Right kidney (tissue), 1 donor: ENCODE measurements around the gene CRHBP.
A peak's percentile ranks its signal among the peaks of the same experiment; 100 is the strongest.
"Not testable (repeated sequence)": the region's sequence is repeated elsewhere in the genome, so short reads cannot be mapped to it uniquely, and the experiment has no call there.

Source experiments
- DNase-seq: peaks from one replicate; pipeline ENCODE4 v3.0.0-alpha.2; 2016

CRHBP gene

DNA sequence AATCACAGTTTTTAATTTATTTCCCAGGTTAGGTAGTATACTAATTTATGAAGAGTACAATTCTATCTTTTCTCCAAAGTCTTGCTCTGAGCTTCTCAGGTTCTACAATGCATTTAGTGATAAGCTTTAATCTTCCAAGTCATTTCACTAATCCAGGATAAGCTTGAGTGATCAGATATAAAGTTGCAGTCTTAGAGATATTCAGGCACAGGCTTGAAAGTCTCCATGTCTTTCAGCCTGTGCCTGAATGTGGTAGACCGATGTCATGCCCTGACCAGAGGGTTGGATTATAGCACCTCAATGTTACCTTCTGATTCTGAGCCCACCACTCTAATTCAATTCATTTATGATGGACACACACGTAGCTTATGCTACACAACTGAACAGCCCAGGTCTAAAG, 3.2 kb downstream of the CRHBP start:
- DNase-seq, result no peak

DNA sequence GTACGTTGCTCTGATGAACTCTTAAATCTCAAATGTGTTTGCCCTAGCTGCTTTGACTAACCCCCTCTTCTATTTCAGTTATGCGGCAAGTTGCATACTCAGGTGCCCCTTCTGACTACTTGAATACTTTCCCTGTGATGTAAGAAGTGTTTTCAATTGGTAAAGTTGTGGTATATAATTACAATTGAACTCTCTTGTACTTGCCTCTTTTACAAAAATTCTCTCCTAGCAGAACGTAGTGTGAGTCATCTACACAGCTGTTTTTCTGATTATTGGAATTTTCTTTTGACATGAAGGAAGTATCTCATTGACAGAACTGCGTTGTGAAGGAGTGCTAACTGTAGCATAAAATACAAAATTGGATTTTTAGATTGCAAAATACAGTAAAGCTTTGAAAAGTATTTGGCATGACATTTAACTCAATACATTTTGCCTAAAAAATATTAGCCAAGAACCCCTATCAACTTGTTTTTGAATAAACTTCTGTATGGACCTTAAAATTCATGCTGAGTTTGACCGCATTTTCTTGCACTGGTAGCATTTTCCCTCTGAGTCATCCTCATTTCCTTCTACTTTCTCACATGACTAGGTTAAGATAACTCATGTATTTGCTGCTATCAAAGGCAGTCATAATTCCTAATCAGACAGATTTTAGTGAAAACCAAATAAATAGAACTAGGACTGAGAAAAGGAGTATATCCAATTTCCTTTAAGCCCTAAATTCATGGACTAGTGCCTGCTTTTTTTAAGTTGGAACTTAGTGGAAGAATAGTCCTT, 6.3 kb downstream of the CRHBP start:
- DNase-seq, result no peak

- no peak for DNase-seq
Measured at GRCh38 chr5:76960004-76960625, 7.3 kb downstream of the CRHBP start.

DNA sequence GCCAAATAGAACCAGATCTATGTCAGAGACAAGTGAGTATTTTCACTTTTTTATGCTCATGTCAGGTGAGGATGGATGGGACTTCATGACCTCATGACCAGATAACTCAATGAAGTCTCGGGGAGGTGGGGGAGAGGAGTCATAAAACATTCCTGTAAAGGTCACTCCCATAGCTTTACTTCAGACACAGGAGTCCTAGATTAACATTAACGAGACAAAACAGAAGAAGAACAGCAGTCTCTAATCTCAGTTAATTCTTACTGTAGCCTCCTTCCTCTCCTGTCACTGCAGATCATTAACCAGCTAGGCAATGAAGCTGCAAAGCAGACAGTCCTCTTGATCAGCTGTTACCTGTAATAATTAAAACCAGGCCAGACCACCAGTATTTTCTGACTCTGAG, 11.2 kb downstream of the CRHBP start:
- DNase-seq, result peak; percentile 17

- no peak for DNase-seq
Measured at GRCh38 chr5:76971511-76971910, 18.7 kb downstream of the CRHBP start.

- DNase-seq, result no peak
Measured at GRCh38 chr5:76972689-76973088, 19.8 kb downstream of the CRHBP start.

DNA sequence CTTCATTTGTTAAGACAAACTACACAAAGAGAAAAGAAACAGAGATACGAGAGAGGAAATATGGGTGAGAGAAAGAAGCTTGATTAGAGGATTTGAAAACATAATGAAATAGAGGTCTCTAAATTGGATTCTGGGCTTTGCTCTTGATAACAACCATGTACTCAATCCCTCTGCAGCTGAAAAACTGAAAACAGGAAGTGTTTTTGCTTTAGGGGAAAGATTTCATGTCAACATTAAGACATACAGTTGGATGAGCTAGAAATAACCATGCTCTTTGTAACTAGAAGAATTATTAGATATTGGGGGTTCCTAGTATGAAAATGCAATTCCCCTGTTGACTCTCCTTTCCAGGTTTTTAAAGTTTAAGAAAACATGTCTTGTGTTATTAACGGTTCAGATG, 21.9 kb downstream of the CRHBP start:
- no peak for DNase-seq

- no peak for DNase-seq
Measured at GRCh38 chr5:76978869-76979268, 26.0 kb downstream of the CRHBP start.

- DNase-seq, result no peak
Measured at GRCh38 chr5:76980518-76981144, 27.8 kb downstream of the CRHBP start.

GRCh38 chr5:76982450-76982849, 29.6 kb downstream of the CRHBP start:
- no peak for DNase-seq

DNA sequence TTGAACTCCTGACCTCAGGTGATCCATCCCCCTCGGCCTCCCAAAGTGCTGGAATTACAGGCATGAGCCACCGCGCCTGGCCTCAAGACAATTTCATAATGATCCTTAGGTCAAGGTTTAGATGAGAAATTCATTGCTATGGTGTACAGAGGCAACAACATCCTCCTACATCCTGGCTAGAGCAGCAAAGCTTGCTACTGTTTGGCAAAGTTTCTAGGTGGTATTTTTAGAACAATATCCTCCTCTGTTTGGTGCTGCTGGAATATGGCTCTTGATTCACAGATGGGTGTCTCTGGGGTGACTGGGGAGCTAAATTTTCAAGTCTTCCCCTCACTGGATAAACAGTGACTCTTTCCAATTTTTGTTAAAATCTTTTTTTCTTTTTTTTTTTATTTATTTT, 30.6 kb downstream of the CRHBP start:
- DNase-seq, result no peak

- no peak for DNase-seq
Measured at GRCh38 chr5:76986825-76987526, 34.1 kb downstream of the CRHBP start.

GRCh38 chr5:76990899-76991459, 38.1 kb downstream of the CRHBP start:
- DNase-seq, result no peak

DNA sequence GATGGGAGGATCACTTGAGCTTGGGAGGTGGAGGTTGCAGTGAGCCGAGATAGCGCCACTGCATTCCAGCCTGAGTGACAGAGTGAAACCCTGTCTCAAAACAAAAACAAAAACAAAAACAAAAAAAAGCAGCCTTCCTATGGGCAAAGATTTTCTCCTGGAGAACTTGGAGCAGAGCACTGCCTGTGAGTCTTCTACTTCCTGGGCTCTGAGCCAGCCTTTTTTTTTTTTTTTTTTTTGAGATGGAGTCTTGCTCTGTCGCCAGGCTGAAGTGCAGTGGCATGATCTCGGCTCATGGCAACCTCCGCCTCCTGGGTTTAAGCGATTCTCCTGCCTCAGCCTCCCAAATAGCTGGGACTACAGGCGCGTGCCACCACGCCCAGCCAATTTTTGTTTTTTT, 40.6 kb downstream of the CRHBP start:
- DNase-seq, result not testable (repeated sequence)

- no peak for DNase-seq
Measured at GRCh38 chr5:76994337-76994736, 41.5 kb downstream of the CRHBP start.

DNA sequence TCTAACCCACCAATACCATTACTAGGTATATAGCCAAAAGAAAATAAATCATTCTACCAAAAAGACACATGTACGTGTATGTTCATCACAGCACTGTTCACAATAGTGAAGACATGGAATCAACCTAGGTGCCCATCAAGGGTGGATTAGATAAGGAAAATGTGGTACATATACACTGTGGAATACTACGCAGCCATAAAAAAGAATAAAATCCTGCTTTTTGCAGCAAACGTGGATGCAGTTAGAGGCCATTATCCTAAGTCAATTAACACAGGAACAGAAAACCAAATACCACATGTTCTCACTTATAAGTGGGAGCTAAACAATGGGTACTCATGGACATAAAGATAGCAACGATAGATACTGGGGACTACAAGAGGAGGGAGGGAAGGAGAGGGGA, 45.4 kb downstream of the CRHBP start:
- not testable (repeated sequence) for DNase-seq

- DNase-seq, result no peak
Measured at GRCh38 chr5:76999451-76999850, 46.6 kb downstream of the CRHBP start.

GRCh38 chr5:77003246-77003645, 50.4 kb downstream of the CRHBP start:
- DNase-seq, result no peak

GRCh38 chr5:77006124-77006523, 53.3 kb downstream of the CRHBP start:
- DNase-seq, result no peak

DNA sequence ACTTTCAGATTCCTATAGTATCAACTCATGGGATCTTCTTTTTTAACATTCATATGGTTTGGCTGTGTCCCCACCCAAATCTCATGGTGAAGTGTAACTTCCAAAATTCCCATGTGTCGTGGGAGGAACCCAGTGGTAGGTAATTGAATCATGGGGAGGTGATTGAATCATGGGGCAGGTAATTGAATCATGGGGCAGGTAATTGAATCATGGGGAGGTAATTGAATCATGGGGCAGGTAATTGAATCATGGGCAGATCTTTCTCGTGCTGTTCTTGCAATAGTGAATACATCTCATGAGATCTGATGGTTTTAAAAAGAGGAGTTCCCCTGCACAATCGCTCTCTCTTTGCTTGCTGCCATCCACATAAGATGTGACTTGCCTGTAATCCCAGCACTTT, 55.6 kb downstream of the CRHBP start:
- no peak for DNase-seq

DNA sequence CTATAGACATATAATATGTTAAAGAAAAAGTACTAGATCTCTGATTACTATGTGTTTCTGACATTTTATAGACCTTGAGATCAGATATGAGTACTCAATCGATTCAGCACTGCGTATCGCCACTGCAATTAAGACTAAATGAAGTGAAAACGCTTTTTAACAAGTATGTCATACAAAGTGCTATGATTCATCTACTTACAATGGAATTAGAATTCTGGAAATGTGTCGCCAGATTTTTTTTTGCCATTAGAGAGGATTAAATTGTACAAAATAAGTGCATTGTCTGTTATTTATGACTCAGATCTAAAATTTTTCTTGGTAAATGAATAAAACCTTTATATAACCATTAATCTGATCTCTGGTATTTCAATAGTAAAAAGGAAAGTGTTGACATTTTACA, 57.4 kb downstream of the CRHBP start:
- DNase-seq, result no peak

DNA sequence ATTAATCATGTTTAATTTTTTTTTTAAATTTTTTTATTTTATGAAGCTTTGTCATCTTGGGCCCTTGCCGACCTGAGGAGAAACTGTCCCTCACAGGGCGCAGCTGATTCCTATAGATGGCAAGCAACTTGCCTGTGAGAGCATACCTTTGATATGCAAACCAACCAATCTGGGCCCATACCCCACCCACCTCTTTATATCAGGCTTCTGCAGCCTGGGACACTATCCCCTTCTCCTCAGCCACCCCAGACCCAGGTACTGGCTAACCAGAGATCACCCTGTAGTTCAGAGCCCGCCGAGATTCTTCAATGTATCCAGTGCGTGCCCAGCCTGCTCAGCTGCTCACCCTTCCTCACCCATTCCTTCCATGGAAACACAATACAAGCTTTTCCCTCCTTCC, 58.7 kb downstream of the CRHBP start:
- no peak for DNase-seq

DNA sequence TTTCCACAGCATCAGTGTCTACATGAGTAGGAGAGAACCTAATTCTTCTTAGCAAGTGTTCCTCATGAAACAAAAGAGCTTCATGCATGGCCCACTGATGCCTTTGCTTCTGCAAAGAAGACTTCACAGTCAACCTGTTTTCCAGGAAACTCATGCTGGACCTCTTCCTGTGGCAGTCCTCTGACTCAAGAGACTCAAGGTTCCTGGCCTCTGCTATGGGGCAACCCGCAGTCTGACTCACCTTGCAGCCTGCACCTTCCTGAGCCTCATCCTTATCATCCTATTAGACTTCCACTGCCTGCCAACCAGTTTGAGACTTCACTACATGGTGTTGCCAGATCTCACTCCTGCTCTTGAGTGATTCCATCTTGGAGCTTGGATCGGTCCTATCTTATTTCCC, 59.8 kb downstream of the CRHBP start:
- DNase-seq, result no peak
